CD4-positive, alpha-beta T cell (primary cell): ENCODE data around the gene MYOZ1. TPM values are rescaled to one million over a fixed set of nuclear protein-coding genes. Genes with fewer than 3 reads are reported as not detected.

ENCODE experiments used
- ATAC-seq: fragments of 200-7000 bp; cut with Tn5 transposase; one replicate; pipeline ENCODE4 v1.10.0; 2022; ENCODE audit warnings: mild to moderate bottlenecking; ENCODE audit not compliant: poor library complexity
- CTCF ChIA-PET: fragments of 350-600 bp; sonication (Branson Sonifier 250); formaldehyde crosslinking; loops from one replicate; lab custom pipeline; 2021; ENCODE audit warnings: antibody characterized with exemption, inconsistent platforms; lab: Charles Lee
- POLR2A ChIA-PET: fragments of 350-600 bp; sonication (Branson Sonifier 250); formaldehyde crosslinking; loops from one replicate; lab custom pipeline; 2021; ENCODE audit warnings: antibody characterized with exemption, inconsistent platforms; lab: Charles Lee
- DNase-seq, 14 experiments: peaks; one replicate each; pipeline ENCODE4 v3.0.0-alpha.2; 2013 to 2020; ENCODE audit warnings: mixed read lengths in 2 of 14
- H3K27ac ChIP-seq, 2 donors: one replicate each; pipeline versions ENCODE4 v1.5.1 to v1.7.0; 2013; ENCODE audit warnings: low read length in 2 of 2, low read depth in 1 of 2, mild to moderate bottlenecking in 1 of 2
- H3K27me3 ChIP-seq, 2 experiments: 1 replicate in 1 of 2; 2 replicates in 1 of 2; pipeline versions ENCODE4 v1.6.1 to v1.7.0; 2013; ENCODE audit warnings: low read length in 2 of 2, control low read depth in 1 of 2, mild to moderate bottlenecking in 1 of 2, moderate library complexity in 1 of 2; ENCODE audit not compliant: insufficient read depth in 2 of 2, control insufficient read depth in 1 of 2
- H3K36me3 ChIP-seq: one replicate; pipeline ENCODE4 v1.6.1; 2013; ENCODE audit warnings: low read length, control low read depth; ENCODE audit not compliant: insufficient read depth
- H3K4me1 ChIP-seq: one replicate; pipeline ENCODE4 v1.6.1; 2013; ENCODE audit warnings: low read length, control low read depth; ENCODE audit not compliant: insufficient read depth
- H3K4me3 ChIP-seq: one replicate; pipeline ENCODE4 v1.5.1; 2013; ENCODE audit warnings: mild to moderate bottlenecking, low read length, moderate library complexity
- H3K9me3 ChIP-seq, 2 experiments: 1 replicate in 1 of 2; 2 replicates in 1 of 2; pipeline versions ENCODE4 v1.6.1 to v1.7.0; 2013; ENCODE audit warnings: low read length in 2 of 2, mild to moderate bottlenecking in 2 of 2, control low read depth in 1 of 2, moderate library complexity in 1 of 2; ENCODE audit not compliant: control insufficient read depth in 1 of 2, insufficient read depth in 1 of 2
- H3K27ac Mint-ChIP-seq: one replicate; pipeline ENCODE4 v1.8.0; 2020; ENCODE audit warnings: mixed read lengths
- H3K27me3 Mint-ChIP-seq: one replicate; pipeline ENCODE4 v1.8.0; 2021; ENCODE audit warnings: mixed read lengths
- H3K36me3 Mint-ChIP-seq: one replicate; pipeline ENCODE4 v1.8.0; 2021; ENCODE audit warnings: low read depth, mixed read lengths
- H3K4me1 Mint-ChIP-seq: one replicate; pipeline ENCODE4 v1.8.0; 2021; ENCODE audit warnings: low read depth, mixed read lengths
- H3K4me3 Mint-ChIP-seq: one replicate; pipeline ENCODE4 v1.8.0; 2020; ENCODE audit warnings: mild to moderate bottlenecking, mixed read lengths
- H3K9me3 Mint-ChIP-seq: one replicate; pipeline ENCODE4 v1.8.0; 2020; ENCODE audit warnings: mixed read lengths
- CTCF ChIP-seq: fragments of 200-600 bp; IDR thresholded peaks from one replicate; pipeline ENCODE4 v1.8.0; 2022; ENCODE audit warnings: antibody characterized with exemption, mild to moderate bottlenecking
- intact Hi-C, 2 experiments: fragments of 100-400 bp; cut with DNase I in 1 of 2; cut with micrococcal nuclease in 1 of 2; formaldehyde crosslinking; loops; one replicate each; pipeline versions ENCODE4 v1.15.1 to v1.9.0; 2023 to 2025; cut with DNase I, micrococcal nuclease
- total RNA-seq, 174 experiments: library from RNA in 2 of 174; stranded (reverse) in 2 of 174; gene quantifications; one replicate each; pipeline ENCODE4 v1.2.3 and lab custom pipeline; 2021 to 2026

The MYOZ1 gene
- total RNA-seq, 2 experiments from 2014 or later, result not detected

GRCh38 chr10:73653195-73653594 lies 11.9 kb upstream of the MYOZ1 start:
- H3K4me1 ChIP-seq, result peaks cover under 1% of the 10 kb centered on the region
- Mint-ChIP-seq H3K9me3 (no peaks in the 10 kb centered on the region), H3K36me3 (no peaks in the 10 kb centered on the region), H3K27me3 (peaks cover 5% of the 10 kb centered on the region), H3K4me3 (no peak overlapping the region), H3K4me1 (no peaks in the 10 kb centered on the region), H3K27ac (no peak overlapping the region)
- ChIA-PET CTCF (no interaction called here), POLR2A (no interaction called here)
- TF ChIP-seq CTCF, result no peak
- ATAC-seq (no peak), DNase-seq (no peak)
- intact Hi-C loops, result no loop called here
- H3K27me3 ChIP-seq, result peaks cover 0 to 2% of the 10 kb centered on the region in 2 experiments
- H3K9me3 ChIP-seq, result peaks cover 0 to 4% of the 10 kb centered on the region in 2 experiments
- no peak overlapping the region for H3K27ac ChIP-seq
- H3K4me3 ChIP-seq, result no peak overlapping the region
- H3K36me3 ChIP-seq, result no peaks in the 10 kb centered on the region

DNA sequence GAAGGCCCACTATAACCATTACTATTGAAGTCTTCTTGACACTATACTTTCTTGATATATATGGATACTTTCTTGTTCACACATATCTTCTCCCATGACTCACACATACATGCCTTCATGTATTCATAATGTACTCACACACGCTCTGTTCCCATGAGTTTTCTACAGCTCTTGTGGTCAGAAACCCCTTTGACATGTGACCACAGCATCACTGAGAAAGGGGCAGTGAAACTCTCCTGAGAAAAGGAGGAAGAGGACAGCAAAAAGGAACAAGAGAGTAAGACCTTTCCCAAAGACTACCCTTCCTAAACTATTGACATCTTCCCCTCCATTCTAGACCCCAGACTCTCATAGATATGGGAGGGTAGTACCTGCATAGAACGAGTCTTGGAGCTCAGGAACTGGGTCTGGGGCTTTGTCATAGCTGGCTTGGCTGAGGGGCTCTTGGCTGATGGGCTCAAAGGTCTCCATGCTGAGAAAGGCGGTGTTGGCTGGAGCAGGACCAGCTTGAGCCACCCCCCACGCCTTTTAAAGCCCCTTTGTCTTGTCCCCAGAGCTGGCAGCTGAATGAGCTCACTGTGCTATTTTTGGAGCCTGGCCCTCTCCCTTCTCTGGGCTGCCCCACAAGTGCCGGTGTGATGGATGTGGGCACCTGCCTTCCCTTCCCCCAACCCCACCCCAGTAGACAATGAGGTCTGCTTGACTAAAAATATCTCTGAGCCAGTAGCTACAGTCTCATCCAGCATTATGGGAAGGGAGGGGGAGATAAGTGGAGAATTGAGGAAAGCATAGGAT lies 9.5 kb upstream of the MYOZ1 start:
- intact Hi-C loops, result no loop called here
- DNase-seq, result peak in 3 of 14 experiments; percentile 8 to 56 (median 48)
- Histone ChIP-seq H3K27ac (no peak overlapping the region), H3K4me3 (no peak overlapping the region), H3K9me3 (peaks cover 0 to 6% of the 10 kb centered on the region in 2 experiments), H3K36me3 (no peaks in the 10 kb centered on the region), H3K4me1 (peaks cover 12% of the 10 kb centered on the region), H3K27me3 (peaks cover 0 to 2% of the 10 kb centered on the region in 2 experiments)
- Mint-ChIP-seq H3K36me3 (no peaks in the 10 kb centered on the region), H3K4me1 (no peaks in the 10 kb centered on the region), H3K4me3 (no peak overlapping the region), H3K27me3 (peaks cover 5% of the 10 kb centered on the region), H3K9me3 (no peaks in the 10 kb centered on the region), H3K27ac (no peak overlapping the region)
- TF ChIP-seq CTCF, result no peak
- ChIA-PET POLR2A (no interaction called here), CTCF (no interaction called here)
- no peak for ATAC-seq

GRCh38 chr10:73649876-73650536 lies 8.7 kb upstream of the MYOZ1 start:
- Mint-ChIP-seq H3K9me3 (no peaks in the 10 kb centered on the region), H3K36me3 (no peaks in the 10 kb centered on the region), H3K4me3 (no peak overlapping the region), H3K27ac (no peak overlapping the region), H3K27me3 (peaks cover 5% of the 10 kb centered on the region), H3K4me1 (no peaks in the 10 kb centered on the region)
- DNase-seq (no peak), ATAC-seq (no peak)
- intact Hi-C loops, result no loop called here
- H3K36me3 ChIP-seq, result no peaks in the 10 kb centered on the region
- TF ChIP-seq CTCF, result no peak
- H3K27ac ChIP-seq, result no peak overlapping the region
- H3K4me1 ChIP-seq, result peaks cover 12% of the 10 kb centered on the region
- ChIA-PET POLR2A (no interaction called here), CTCF (no interaction called here)
- H3K4me3 ChIP-seq, result no peak overlapping the region
- peaks cover 0 to 6% of the 10 kb centered on the region in 2 experiments for H3K9me3 ChIP-seq
- peaks cover 0 to 2% of the 10 kb centered on the region in 2 experiments for H3K27me3 ChIP-seq
